Measurements from ENCODE around the gene NUMBL. TPM values are rescaled to one million over a fixed set of nuclear protein-coding genes. Genes with fewer than 3 reads are reported as not detected.

The NUMBL gene
- total and polyA plus RNA-seq, 9 of the 15 experiments (the other 6 are each of a cell fraction or from before 2014, with no cell fraction given) = 0.39 to 38.6 (median 6.6) TPM

DNA sequence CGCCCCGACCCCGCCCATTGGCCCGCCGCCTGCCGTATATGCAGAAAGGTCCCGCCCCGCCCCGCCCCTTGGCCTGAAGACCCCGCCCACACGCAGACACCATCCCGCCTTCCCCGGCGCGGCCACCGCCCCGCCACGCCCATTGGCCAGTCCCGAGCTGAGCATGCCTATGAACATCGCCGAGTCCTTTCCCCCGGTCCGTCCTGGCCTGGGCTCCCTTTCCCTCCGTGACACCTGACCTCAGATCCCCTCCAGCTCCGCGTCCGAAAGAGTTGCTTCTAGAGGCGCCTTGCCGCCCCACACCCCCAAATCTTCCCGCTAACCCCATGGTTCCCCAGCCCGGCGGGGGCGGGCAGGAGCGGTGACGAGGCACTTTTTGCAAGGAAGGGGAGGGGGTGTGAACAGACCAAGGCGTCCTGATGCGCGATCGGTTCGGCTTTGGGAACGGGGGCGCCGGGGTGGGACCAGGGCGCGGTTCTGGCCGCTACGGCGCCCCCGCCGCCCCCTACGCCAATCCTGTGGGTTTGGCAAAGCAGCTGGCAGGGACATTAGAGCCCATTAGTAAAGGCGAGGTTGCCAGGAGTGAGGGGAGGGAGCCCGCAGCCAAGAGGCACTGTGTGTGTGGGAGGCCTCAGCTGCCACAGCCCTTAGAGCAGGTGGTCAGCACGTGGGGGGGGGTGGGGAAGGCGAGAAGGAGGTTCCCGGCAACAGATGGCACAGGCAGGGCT lies 406 bp upstream of the NUMBL start (continued):
- TF ChIP-seq HNRNPUL1 (IDR thresholded peaks at IDR 0.05; ENCODE audit: low read length) = no peak
- peak; percentile 82; the same call in 1 of the 2 replicates for TF ChIP-seq FOXP1 (CRISPR knock-in tag; IDR thresholded peaks at IDR 0.05)
- TF ChIP-seq, protein P1, sequence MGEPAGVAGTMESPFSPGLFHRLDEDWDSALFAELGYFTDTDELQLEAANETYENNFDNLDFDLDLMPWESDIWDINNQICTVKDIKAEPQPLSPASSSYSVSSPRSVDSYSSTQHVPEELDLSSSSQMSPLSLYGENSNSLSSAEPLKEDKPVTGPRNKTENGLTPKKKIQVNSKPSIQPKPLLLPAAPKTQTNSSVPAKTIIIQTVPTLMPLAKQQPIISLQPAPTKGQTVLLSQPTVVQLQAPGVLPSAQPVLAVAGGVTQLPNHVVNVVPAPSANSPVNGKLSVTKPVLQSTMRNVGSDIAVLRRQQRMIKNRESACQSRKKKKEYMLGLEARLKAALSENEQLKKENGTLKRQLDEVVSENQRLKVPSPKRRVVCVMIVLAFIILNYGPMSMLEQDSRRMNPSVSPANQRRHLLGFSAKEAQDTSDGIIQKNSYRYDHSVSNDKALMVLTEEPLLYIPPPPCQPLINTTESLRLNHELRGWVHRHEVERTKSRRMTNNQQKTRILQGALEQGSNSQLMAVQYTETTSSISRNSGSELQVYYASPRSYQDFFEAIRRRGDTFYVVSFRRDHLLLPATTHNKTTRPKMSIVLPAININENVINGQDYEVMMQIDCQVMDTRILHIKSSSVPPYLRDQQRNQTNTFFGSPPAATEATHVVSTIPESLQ (CRISPR knock-in tag; IDR thresholded peaks at IDR 0.05) = no peak; the same call in 1 of the 2 replicates
- TF ChIP-seq ZBTB33 (CRISPR knock-in tag; IDR thresholded peaks at IDR 0.05) = 0 out of 2 replicates have a peak, but pooled peaks have one; percentile 39
- TF ChIP-seq POLR2A (conservative IDR thresholded peaks at IDR 0.05) = peak; percentile 88
- no peak for TF ChIP-seq ZNF217 (CRISPR knock-in tag; IDR thresholded peaks at IDR 0.05)
- no peak for TF ChIP-seq ZNF212 (CRISPR knock-in tag; IDR thresholded peaks at IDR 0.05)
- no peak for TF ChIP-seq TSC22D4 (tag; IDR thresholded peaks at IDR 0.05)
- TF ChIP-seq SRSF1 (IDR thresholded peaks at IDR 0.05; ENCODE audit: low read depth, low read length) = 0 out of 2 replicates have a peak, but pooled peaks have one; percentile 22
- 0 out of 2 replicates have a peak, but pooled peaks have one; percentile 30 for TF ChIP-seq E2F3 (CRISPR knock-in tag; IDR thresholded peaks at IDR 0.05)
- no peak for TF ChIP-seq MTA2 (IDR thresholded peaks at IDR 0.05; ENCODE audit: low read depth)
- no peak for TF ChIP-seq BMI1 (IDR thresholded peaks at IDR 0.05; ENCODE audit: low read length)
- no peak for TF ChIP-seq MLLT1 (IDR thresholded peaks at IDR 0.05)
- TF ChIP-seq, protein P2, sequence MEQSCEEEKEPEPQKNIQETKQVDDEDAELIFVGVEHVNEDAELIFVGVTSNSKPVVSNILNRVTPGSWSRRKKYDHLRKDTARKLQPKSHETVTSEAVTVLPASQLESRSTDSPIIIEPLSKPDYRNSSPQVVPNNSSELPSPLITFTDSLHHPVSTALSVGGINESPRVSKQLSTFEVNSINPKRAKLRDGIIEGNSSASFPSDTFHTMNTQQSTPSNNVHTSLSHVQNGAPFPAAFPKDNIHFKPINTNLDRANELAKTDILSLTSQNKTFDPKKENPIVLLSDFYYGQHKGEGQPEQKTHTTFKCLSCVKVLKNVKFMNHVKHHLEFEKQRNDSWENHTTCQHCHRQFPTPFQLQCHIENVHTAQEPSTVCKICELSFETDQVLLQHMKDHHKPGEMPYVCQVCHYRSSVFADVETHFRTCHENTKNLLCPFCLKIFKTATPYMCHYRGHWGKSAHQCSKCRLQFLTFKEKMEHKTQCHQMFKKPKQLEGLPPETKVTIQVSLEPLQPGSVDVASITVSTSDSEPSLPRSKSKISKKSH (CRISPR knock-in tag; IDR thresholded peaks at IDR 0.05) = no peak
- TF ChIP-seq HCFC1 (IDR thresholded peaks at IDR 0.05; ENCODE audit: low read depth, low read length) = no peak
- no peak for TF ChIP-seq NR2F6 (CRISPR knock-in tag; IDR thresholded peaks at IDR 0.05)
- no peak for TF ChIP-seq MXD1 (CRISPR knock-in tag; IDR thresholded peaks at IDR 0.05; ENCODE audit: borderline replicate concordance, poor library complexity, severe bottlenecking)
- no peak for TF ChIP-seq ESRRA (IDR thresholded peaks at IDR 0.05; ENCODE audit: borderline replicate concordance, low read depth)
- no peak for TF ChIP-seq ZNF274 (IDR thresholded peaks at IDR 0.05; ENCODE audit: borderline replicate concordance, low read depth, low read length)
- TF ChIP-seq ZNF695 (CRISPR knock-in tag; IDR thresholded peaks at IDR 0.05) = no peak
- TF ChIP-seq TCF3 (CRISPR knock-in tag; IDR thresholded peaks at IDR 0.05) = no peak; the same call in 1 of the 2 replicates

Measured in K562 (cell line).